ENCODE data around the gene PNMA1. TPM values are rescaled to one million over a fixed set of nuclear protein-coding genes. Genes with fewer than 3 reads are reported as not detected.
A peak's percentile ranks its signal among the peaks of the same experiment; 100 is the strongest.

PNMA1 gene
- total and polyA plus RNA-seq, 2 of the 13 experiments (the other 11 are each of a cell fraction or from before 2014, with no cell fraction given): 7.0 to 8.3 TPM

DNA sequence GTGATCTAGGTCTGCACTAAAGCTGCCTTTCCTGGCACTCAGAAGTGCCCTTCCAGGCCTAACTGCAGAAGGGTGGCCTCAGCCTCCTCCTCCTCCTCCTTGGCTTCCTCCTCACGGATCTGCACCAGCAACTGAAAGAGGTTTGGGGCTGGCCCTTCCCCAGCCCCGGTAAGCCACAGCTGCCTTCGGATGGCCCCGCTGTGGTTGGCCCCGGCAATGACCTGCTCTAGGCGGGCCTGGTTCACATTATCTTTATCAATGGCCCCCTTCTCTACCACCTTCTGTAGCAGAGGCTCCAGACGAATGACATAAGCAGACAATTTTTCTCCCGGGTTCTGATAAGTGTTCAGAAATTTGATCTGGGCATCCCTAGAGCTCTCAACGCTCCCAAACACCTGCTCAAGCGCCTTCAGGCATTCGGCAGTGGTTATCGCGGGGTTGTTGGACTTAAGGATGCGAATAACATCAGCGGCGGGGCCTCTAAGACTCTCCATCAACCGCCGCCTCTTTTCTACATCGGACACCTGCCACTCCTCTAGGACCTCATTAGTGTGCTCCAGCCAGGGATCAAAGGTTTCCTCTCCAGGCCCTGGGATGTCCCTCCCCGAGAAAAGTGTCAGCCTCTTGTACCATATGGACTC, 1.5 kb downstream of the PNMA1 start (continued):
- TF ChIP-seq, protein P1, sequence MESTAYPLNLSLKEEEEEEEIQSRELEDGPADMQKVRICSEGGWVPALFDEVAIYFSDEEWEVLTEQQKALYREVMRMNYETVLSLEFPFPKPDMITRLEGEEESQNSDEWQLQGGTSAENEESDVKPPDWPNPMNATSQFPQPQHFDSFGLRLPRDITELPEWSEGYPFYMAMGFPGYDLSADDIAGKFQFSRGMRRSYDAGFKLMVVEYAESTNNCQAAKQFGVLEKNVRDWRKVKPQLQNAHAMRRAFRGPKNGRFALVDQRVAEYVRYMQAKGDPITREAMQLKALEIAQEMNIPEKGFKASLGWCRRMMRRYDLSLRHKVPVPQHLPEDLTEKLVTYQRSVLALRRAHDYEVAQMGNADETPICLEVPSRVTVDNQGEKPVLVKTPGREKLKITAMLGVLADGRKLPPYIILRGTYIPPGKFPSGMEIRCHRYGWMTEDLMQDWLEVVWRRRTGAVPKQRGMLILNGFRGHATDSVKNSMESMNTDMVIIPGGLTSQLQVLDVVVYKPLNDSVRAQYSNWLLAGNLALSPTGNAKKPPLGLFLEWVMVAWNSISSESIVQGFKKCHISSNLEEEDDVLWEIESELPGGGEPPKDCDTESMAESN (CRISPR knock-in tag; conservative IDR thresholded peaks at IDR 0.05): 0 out of 2 replicates have a peak, but pooled peaks have one; percentile 17
- TF ChIP-seq, protein P2, sequence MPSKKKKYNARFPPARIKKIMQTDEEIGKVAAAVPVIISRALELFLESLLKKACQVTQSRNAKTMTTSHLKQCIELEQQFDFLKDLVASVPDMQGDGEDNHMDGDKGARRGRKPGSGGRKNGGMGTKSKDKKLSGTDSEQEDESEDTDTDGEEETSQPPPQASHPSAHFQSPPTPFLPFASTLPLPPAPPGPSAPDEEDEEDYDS (CRISPR knock-in tag; IDR thresholded peaks at IDR 0.05): 0 out of 2 replicates have a peak, but pooled peaks have one; percentile 12
- TF ChIP-seq ZNF652 (CRISPR knock-in tag; IDR thresholded peaks at IDR 0.05; ENCODE audit: borderline replicate concordance, low read depth) (no peak), SAP130 (CRISPR knock-in tag; IDR thresholded peaks at IDR 0.05; ENCODE audit: low read depth) (0 out of 2 replicates have a peak, but pooled peaks have one; percentile 20)

DNA sequence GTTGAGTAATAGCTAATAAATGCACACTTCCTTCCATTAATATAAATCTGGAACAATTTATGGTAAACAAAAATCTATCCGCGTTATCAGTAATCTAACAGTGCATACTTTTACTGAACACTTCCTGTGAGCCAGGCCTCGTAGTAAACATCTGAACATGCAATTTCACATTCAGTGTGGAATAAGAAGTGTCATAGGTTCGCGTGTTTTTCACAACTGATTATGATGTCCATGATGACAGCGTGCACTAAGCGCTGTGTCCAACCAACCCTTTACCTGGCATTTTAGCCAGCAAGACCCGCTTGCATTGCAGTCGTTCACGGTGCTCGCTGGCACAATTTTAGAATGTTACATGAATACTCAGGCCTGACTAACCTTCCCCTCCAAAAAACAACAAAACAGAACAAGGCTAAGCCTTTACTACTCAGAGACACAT, 2.1 kb downstream of the PNMA1 start:
- WGBS (ENCODE audit: low lambda C conversion rate): 40% methylated on average over 11 of the region's 11 CpGs
- Histone ChIP-seq H3K4me3 (replicated peaks in 1 of 3; ENCODE audit: insufficient read depth in 1 of 3, low read depth in 2 of 3, low read length in 3 of 3) (peak overlapping the region; percentile 79 to 89 (median 81)), H3K4me1 (ENCODE audit: insufficient read depth, low read length) (peaks cover 15% of the 10 kb centered on the region), H3K27ac (ENCODE audit: extremely low read length, insufficient read depth, low read length) (no peak overlapping the region), H3K36me3 (replicated peaks in 1 of 2; ENCODE audit: control insufficient read depth in 1 of 2, insufficient read depth in 2 of 2, low read length in 2 of 2) (peaks cover 0 to 9% of the 10 kb centered on the region in 2 experiments; a peak in 2 of 5 replicates), H3K79me2 (ENCODE audit: insufficient read depth, low read length) (peaks cover 20% of the 10 kb centered on the region), H3K9me3 (ENCODE audit: low read length) (no peaks in the 10 kb centered on the region), H3K9ac (ENCODE audit: insufficient read depth, low read depth, low read length) (peak overlapping the region; percentile 72), H3K4me2 (ENCODE audit: low read depth, low read length) (peak overlapping the region; percentile 91), H3K27me3 (ENCODE audit: control insufficient read depth in 1 of 2, insufficient read depth in 2 of 2, low read length in 2 of 2) (no peaks in the 10 kb centered on the region), H4K20me1 (ENCODE audit: insufficient read depth, low read length) (0 out of 2 replicates have a peak, but pooled peaks cover 5% of the 10 kb centered on the region), H2AFZ (ENCODE audit: low read length) (no peak overlapping the region)
- ChIA-PET POLR2A (interaction anchor here (2.5 kb wide), 1 partner anchor 46 kb away, joined by 8 read pairs; no protein-coding TSS in a partner anchor), CTCF (ENCODE audit: low intra/inter-chr PET ratio, low total read pairs) (no interaction called here)
- FAIRE-seq: no peak
- in situ Hi-C loops (cut with HindIII; ENCODE audit: extremely low pct_ligation_motif_present, low pct_unique_long_range_greater_than_20kb) (no loop called here), intact Hi-C loops (cut with micrococcal nuclease; ENCODE audit: unreplicated experiment) (loop anchor here (2.0 to 5.0 kb wide), 2 partner anchors 47 to 175 kb away; partner anchors contain the start of gene ACOT1)
- ATAC-seq: no peak
- no TSS peak for BruUV-seq (replicated peaks)
- no peak for DNase-seq (ENCODE audit: low spot score)
- TF ChIP-seq ZNF569 (CRISPR knock-in tag; IDR thresholded peaks at IDR 0.05; ENCODE audit: borderline replicate concordance): no peak
- no peak for TF ChIP-seq ZNF720 (CRISPR knock-in tag; IDR thresholded peaks at IDR 0.05)
- TF ChIP-seq IKZF4 (CRISPR knock-in tag; IDR thresholded peaks at IDR 0.05; ENCODE audit: borderline replicate concordance, low read depth, not compliant biosample characterization): no peak
- no peak for TF ChIP-seq STAT5B (CRISPR knock-in tag; IDR thresholded peaks at IDR 0.05)
- TF ChIP-seq POLR2A (IDR thresholded peaks at IDR 0.05; ENCODE audit: insufficient read depth in 1 of 2, low read depth in 2 of 2, low read length in 2 of 2): 0 out of 4 replicates have a peak, but pooled peaks of 1 of the 2 experiments have one; percentile 14
- TF ChIP-seq MAZ (IDR thresholded peaks at IDR 0.05; ENCODE audit: borderline replicate concordance, low read depth, low read length): no peak
- TF ChIP-seq MAZ (CRISPR knock-in tag; IDR thresholded peaks at IDR 0.05; ENCODE audit: low read depth): no peak
- TF ChIP-seq ZNF7 (CRISPR knock-in tag; IDR thresholded peaks at IDR 0.05): no peak
- no peak for TF ChIP-seq SRSF4 (IDR thresholded peaks at IDR 0.05; ENCODE audit: low read depth, low read length, poor library complexity, severe bottlenecking)
- TF ChIP-seq HNRNPK (IDR thresholded peaks at IDR 0.05; ENCODE audit: low read depth, low read length, poor library complexity, severe bottlenecking): no peak
- no peak for TF ChIP-seq CHCHD3 (CRISPR knock-in tag; IDR thresholded peaks at IDR 0.05)
- TF ChIP-seq, protein P3, sequence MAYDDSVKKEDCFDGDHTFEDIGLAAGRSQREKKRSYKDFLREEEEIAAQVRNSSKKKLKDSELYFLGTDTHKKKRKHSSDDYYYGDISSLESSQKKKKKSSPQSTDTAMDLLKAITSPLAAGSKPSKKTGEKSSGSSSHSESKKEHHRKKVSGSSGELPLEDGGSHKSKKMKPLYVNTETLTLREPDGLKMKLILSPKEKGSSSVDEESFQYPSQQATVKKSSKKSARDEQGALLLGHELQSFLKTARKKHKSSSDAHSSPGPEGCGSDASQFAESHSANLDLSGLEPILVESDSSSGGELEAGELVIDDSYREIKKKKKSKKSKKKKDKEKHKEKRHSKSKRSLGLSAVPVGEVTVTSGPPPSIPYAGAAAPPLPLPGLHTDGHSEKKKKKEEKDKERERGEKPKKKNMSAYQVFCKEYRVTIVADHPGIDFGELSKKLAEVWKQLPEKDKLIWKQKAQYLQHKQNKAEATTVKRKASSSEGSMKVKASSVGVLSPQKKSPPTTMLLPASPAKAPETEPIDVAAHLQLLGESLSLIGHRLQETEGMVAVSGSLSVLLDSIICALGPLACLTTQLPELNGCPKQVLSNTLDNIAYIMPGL (CRISPR knock-in tag; IDR thresholded peaks at IDR 0.05; ENCODE audit: borderline replicate concordance in 1 of 2, low read depth in 1 of 2): no peak
- no peak for TF ChIP-seq HOXA5 (CRISPR knock-in tag; IDR thresholded peaks at IDR 0.05)
- no peak for TF ChIP-seq FOSL1 (CRISPR knock-in tag; IDR thresholded peaks at IDR 0.05; ENCODE audit: borderline replicate concordance)
- no peak for TF ChIP-seq ZNF10 (CRISPR knock-in tag; IDR thresholded peaks at IDR 0.05; ENCODE audit: borderline replicate concordance, low read depth)

Data from HepG2 (cell line).